Activated T-cell treated with anti-CD3 and anti-CD28 coated beads, Interleukin-2, amount 50 U/mL, for 24 hours (primary cell): Measurements from ENCODE around the gene AGBL4.

Experiments
- DNase-seq: peaks from one replicate; pipeline ENCODE4 v3.0.0-alpha.2; 2020
- H3K27ac Mint-ChIP-seq: 2 replicates; pipeline ENCODE4 v1.8.0; 2020; ENCODE audit warnings: mild to moderate bottlenecking, mixed read lengths
- H3K27me3 Mint-ChIP-seq: 2 replicates; pipeline ENCODE4 v1.8.0; 2020; ENCODE audit warnings: mixed read lengths
- H3K36me3 Mint-ChIP-seq: 2 replicates; pipeline ENCODE4 v1.8.0; 2020; ENCODE audit warnings: low read depth, mixed read lengths
- H3K4me1 Mint-ChIP-seq: 2 replicates; pipeline ENCODE4 v1.8.0; 2020; ENCODE audit warnings: low read depth, mixed read lengths
- H3K4me3 Mint-ChIP-seq: 2 replicates; pipeline ENCODE4 v1.8.0; 2020; ENCODE audit warnings: mild to moderate bottlenecking, moderate library complexity, mixed read lengths
- H3K9me3 Mint-ChIP-seq: 2 replicates; pipeline ENCODE4 v1.8.0; 2020; ENCODE audit warnings: mixed read lengths

AGBL4 gene

GRCh38 chr1:48649880-48650279 is 1373.9 kb downstream of the AGBL4 start:
- no peaks in the 10 kb centered on the region for H3K36me3 Mint-ChIP-seq
- no peaks in the 10 kb centered on the region for H3K4me1 Mint-ChIP-seq
- peaks cover 10% of the 10 kb centered on the region for H3K27me3 Mint-ChIP-seq
- no peak overlapping the region for H3K27ac Mint-ChIP-seq
- no peaks in the 10 kb centered on the region for H3K9me3 Mint-ChIP-seq
- no peak for DNase-seq
- no peak overlapping the region for H3K4me3 Mint-ChIP-seq

GRCh38 chr1:48645883-48646282 is 1377.9 kb downstream of the AGBL4 start:
- no peak overlapping the region for H3K4me3 Mint-ChIP-seq
- H3K9me3 Mint-ChIP-seq: no peaks in the 10 kb centered on the region
- no peaks in the 10 kb centered on the region for H3K4me1 Mint-ChIP-seq
- H3K36me3 Mint-ChIP-seq: no peaks in the 10 kb centered on the region
- H3K27me3 Mint-ChIP-seq: peaks cover 15% of the 10 kb centered on the region
- no peak overlapping the region for H3K27ac Mint-ChIP-seq
- DNase-seq: no peak

GRCh38 chr1:48644905-48645605 is 1378.7 kb downstream of the AGBL4 start:
- H3K4me1 Mint-ChIP-seq: no peaks in the 10 kb centered on the region
- DNase-seq: no peak
- no peaks in the 10 kb centered on the region for H3K36me3 Mint-ChIP-seq
- no peak overlapping the region for H3K27ac Mint-ChIP-seq
- no peak overlapping the region for H3K4me3 Mint-ChIP-seq
- H3K27me3 Mint-ChIP-seq: peaks cover 15% of the 10 kb centered on the region
- H3K9me3 Mint-ChIP-seq: no peaks in the 10 kb centered on the region

- Mint-ChIP-seq H3K27ac (no peak overlapping the region), H3K4me3 (no peak overlapping the region), H3K9me3 (no peaks in the 10 kb centered on the region), H3K4me1 (no peaks in the 10 kb centered on the region), H3K27me3 (peaks cover 15% of the 10 kb centered on the region), H3K36me3 (no peaks in the 10 kb centered on the region)
- DNase-seq: no peak
Measured at GRCh38 chr1:48644190-48644900, 1379.4 kb downstream of the AGBL4 start.

GRCh38 chr1:48643193-48643592 is 1380.6 kb downstream of the AGBL4 start:
- H3K4me3 Mint-ChIP-seq: no peak overlapping the region
- H3K36me3 Mint-ChIP-seq: no peaks in the 10 kb centered on the region
- H3K4me1 Mint-ChIP-seq: no peaks in the 10 kb centered on the region

GRCh38 chr1:48640836-48641492 is 1382.8 kb downstream of the AGBL4 start:
- H3K9me3 Mint-ChIP-seq: no peaks in the 10 kb centered on the region
- DNase-seq: no peak
- no peak overlapping the region for H3K4me3 Mint-ChIP-seq
- no peak overlapping the region for H3K27ac Mint-ChIP-seq
- no peaks in the 10 kb centered on the region for H3K4me1 Mint-ChIP-seq
- no peaks in the 10 kb centered on the region for H3K36me3 Mint-ChIP-seq
- H3K27me3 Mint-ChIP-seq: peaks cover 20% of the 10 kb centered on the region

More at GRCh38 chr1:48643193-48643592, 1380.6 kb downstream of the AGBL4 start:
- H3K27ac Mint-ChIP-seq: no peak overlapping the region
- H3K9me3 Mint-ChIP-seq: no peaks in the 10 kb centered on the region
- peaks cover 20% of the 10 kb centered on the region for H3K27me3 Mint-ChIP-seq
- no peak for DNase-seq

GRCh38 chr1:48629867-48630266 is 1393.9 kb downstream of the AGBL4 start:
- DNase-seq: no peak
- H3K36me3 Mint-ChIP-seq: no peaks in the 10 kb centered on the region
- H3K4me1 Mint-ChIP-seq: no peaks in the 10 kb centered on the region
- no peak overlapping the region for H3K4me3 Mint-ChIP-seq
- peaks cover 12% of the 10 kb centered on the region for H3K27me3 Mint-ChIP-seq
- H3K27ac Mint-ChIP-seq: no peak overlapping the region
- H3K9me3 Mint-ChIP-seq: no peaks in the 10 kb centered on the region

GRCh38 chr1:48627486-48627885 is 1396.3 kb downstream of the AGBL4 start:
- Mint-ChIP-seq H3K36me3 (no peaks in the 10 kb centered on the region), H3K4me3 (no peak overlapping the region), H3K27ac (no peak overlapping the region), H3K4me1 (no peaks in the 10 kb centered on the region), H3K9me3 (no peaks in the 10 kb centered on the region), H3K27me3 (peaks cover 18% of the 10 kb centered on the region)
- no peak for DNase-seq

GRCh38 chr1:48619539-48619938 is 1404.2 kb downstream of the AGBL4 start:
- no peak overlapping the region for H3K27ac Mint-ChIP-seq
- H3K27me3 Mint-ChIP-seq: peaks cover 23% of the 10 kb centered on the region
- no peak overlapping the region for H3K4me3 Mint-ChIP-seq
- no peaks in the 10 kb centered on the region for H3K9me3 Mint-ChIP-seq
- H3K36me3 Mint-ChIP-seq: no peaks in the 10 kb centered on the region
- H3K4me1 Mint-ChIP-seq: no peaks in the 10 kb centered on the region
- DNase-seq: no peak

- Mint-ChIP-seq H3K4me1 (no peaks in the 10 kb centered on the region), H3K27ac (no peak overlapping the region)
Measured at GRCh38 chr1:48617252-48617651, 1406.5 kb downstream of the AGBL4 start.

GRCh38 chr1:48616710-48617109 is 1407.0 kb downstream of the AGBL4 start:
- no peak for DNase-seq
- no peaks in the 10 kb centered on the region for H3K4me1 Mint-ChIP-seq
- H3K4me3 Mint-ChIP-seq: no peak overlapping the region
- no peaks in the 10 kb centered on the region for H3K9me3 Mint-ChIP-seq
- H3K27me3 Mint-ChIP-seq: peaks cover 20% of the 10 kb centered on the region
- no peak overlapping the region for H3K27ac Mint-ChIP-seq
- no peaks in the 10 kb centered on the region for H3K36me3 Mint-ChIP-seq

More at GRCh38 chr1:48617252-48617651, 1406.5 kb downstream of the AGBL4 start:
- DNase-seq: no peak
- Mint-ChIP-seq H3K9me3 (no peaks in the 10 kb centered on the region), H3K27me3 (peaks cover 24% of the 10 kb centered on the region), H3K36me3 (no peaks in the 10 kb centered on the region), H3K4me3 (no peak overlapping the region)

- Mint-ChIP-seq H3K4me3 (no peak overlapping the region), H3K9me3 (no peaks in the 10 kb centered on the region), H3K36me3 (no peaks in the 10 kb centered on the region), H3K4me1 (no peaks in the 10 kb centered on the region), H3K27ac (no peak overlapping the region), H3K27me3 (peaks cover 13% of the 10 kb centered on the region)
- DNase-seq: no peak
Measured at GRCh38 chr1:48611841-48612240, 1411.9 kb downstream of the AGBL4 start.

GRCh38 chr1:48610628-48611542 is 1412.9 kb downstream of the AGBL4 start:
- DNase-seq: no peak
- H3K36me3 Mint-ChIP-seq: no peaks in the 10 kb centered on the region
- H3K4me1 Mint-ChIP-seq: no peaks in the 10 kb centered on the region
- H3K4me3 Mint-ChIP-seq: no peak overlapping the region
- peaks cover 11% of the 10 kb centered on the region for H3K27me3 Mint-ChIP-seq
- H3K9me3 Mint-ChIP-seq: no peaks in the 10 kb centered on the region
- no peak overlapping the region for H3K27ac Mint-ChIP-seq

GRCh38 chr1:48608882-48609281 is 1414.9 kb downstream of the AGBL4 start:
- no peak overlapping the region for H3K4me3 Mint-ChIP-seq
- H3K9me3 Mint-ChIP-seq: no peaks in the 10 kb centered on the region

More at GRCh38 chr1:48608882-48609281, 1414.9 kb downstream of the AGBL4 start:
- Mint-ChIP-seq H3K27me3 (peaks cover 9% of the 10 kb centered on the region), H3K27ac (no peak overlapping the region), H3K4me1 (no peaks in the 10 kb centered on the region), H3K36me3 (no peaks in the 10 kb centered on the region)
- no peak for DNase-seq
